NCI-H2171 (cell line): ENCODE data around the gene RFLNA.

Experiments used
- DNase-seq: peaks from one replicate; lab custom pipeline; 2025; lab: John Stamatoyannopoulos, UW

The RFLNA gene

DNA sequence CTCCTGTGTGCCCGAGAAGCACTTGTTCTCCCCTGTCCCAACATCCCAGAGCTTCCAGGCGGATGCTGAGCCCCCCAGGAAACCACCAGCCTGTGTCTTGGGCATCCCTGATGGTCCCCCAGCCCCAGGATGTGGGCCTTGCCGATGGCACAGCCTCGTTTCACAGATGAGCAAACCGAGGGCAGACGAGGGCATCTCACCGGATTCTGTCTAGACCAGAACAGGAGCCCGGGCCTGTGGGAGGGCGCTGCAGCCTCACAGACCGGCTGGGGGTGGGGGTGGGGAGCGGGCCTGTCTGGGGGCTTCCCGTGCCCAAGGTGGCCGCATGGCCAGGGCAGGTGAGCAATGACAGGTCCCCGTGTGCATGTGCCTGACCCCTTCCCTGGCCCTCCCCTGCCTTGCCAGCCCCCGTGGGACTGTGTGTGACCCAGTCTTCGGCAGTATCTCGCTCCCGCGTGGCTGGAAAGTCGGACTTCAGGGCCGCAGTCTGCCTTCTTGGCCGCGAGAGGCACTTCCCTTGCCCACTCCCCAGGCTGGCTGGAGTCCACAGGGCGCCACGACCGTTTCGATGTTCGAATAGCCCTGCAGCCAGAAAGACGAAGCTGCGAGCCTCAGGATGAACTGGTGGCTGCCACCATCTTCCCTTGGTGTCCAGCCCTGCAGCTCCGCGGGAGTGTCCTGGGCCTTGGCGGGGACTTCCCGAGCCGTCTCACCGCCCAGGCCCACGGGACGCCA, 8.9 kb downstream of the RFLNA start:
- DNase-seq = no peak

DNA sequence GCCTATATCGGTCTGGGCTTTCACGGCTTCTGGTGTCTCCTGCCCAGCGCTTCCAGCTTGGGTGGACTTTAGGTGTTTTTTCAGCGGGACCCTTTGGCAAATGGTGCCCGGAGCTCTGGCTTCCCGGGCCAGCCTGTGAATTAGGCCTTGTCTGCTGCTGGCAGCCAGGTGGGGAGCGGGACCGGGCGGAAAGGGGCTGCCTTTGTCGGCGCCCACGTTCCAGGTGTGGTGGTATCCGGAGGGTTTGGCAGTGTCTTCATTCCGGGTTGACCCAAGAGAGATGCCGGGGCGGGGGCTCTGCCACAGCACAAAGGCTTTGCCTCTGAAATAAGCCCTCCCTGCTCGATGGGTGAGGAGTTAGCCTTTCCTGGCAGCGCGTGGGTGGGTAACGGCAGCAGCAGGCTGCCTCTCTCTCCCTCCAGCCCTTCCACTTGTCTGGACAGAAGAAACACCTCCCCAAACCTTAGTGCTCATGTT, 9.5 kb downstream of the RFLNA start:
- no peak for DNase-seq

DNA sequence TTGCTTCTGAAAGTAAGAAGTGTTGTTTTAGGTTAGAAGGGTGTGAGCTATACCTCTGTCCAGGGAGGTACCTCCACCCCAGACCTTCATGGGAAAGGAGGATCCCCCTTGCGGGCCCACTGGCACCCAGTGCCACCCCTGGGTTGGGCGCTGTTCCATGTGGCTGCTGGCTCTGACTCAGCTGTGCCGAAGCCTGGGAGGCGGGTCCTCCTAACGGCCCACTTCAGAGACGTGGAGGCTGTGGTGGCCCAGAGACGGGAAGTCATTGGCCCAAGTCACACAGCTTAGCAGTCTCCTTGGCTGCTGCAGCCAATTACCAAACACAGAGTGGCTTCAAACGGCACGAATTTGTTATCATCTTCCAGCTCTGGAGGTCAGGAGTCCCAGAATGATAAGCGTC, 10.2 kb downstream of the RFLNA start:
- no peak for DNase-seq

DNA sequence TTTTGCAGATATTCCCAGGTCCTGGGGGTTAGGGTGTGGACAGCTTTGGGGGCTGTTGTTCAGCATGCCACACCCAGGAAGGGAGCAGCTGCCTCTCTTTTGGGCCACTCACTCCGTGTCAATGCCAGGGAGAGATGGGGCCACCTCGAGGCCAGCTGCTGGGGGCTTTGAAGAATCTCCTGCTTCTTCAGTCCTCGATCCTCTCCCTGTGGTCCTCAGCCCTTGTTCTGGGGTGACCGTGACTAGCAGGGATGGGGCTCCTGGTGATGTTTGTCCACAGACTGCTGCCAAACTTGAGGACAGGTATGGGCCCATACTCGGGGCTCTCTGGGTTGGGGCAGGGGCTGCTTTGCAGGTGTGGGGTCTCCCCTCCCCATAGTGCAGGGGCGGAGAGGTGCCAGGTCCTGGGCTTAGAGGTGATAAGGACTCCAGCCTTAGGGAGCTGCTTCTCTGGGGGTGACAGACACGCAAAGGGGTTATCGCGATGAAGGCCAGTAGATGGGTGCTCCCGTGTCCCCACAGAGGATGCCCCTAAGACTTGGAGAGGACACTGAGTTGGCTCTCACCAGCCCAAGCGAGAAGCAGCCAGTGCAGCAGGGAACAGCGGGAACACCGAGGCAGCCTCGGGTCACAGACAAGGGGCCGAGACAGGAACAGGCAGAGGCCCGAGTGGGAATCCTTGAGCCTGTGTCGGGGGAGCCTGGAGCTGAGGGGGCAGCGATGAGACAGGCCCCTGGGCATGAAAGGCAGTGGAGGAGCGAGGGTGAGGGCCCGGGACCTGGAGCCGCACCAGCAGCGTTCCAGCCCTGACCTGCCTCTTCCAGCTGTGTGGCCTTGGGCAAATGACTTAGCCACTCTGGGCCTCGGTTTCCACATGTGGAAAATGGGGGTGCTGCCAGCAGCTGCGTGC, 11.1 kb downstream of the RFLNA start:
- DNase-seq = no peak

DNA sequence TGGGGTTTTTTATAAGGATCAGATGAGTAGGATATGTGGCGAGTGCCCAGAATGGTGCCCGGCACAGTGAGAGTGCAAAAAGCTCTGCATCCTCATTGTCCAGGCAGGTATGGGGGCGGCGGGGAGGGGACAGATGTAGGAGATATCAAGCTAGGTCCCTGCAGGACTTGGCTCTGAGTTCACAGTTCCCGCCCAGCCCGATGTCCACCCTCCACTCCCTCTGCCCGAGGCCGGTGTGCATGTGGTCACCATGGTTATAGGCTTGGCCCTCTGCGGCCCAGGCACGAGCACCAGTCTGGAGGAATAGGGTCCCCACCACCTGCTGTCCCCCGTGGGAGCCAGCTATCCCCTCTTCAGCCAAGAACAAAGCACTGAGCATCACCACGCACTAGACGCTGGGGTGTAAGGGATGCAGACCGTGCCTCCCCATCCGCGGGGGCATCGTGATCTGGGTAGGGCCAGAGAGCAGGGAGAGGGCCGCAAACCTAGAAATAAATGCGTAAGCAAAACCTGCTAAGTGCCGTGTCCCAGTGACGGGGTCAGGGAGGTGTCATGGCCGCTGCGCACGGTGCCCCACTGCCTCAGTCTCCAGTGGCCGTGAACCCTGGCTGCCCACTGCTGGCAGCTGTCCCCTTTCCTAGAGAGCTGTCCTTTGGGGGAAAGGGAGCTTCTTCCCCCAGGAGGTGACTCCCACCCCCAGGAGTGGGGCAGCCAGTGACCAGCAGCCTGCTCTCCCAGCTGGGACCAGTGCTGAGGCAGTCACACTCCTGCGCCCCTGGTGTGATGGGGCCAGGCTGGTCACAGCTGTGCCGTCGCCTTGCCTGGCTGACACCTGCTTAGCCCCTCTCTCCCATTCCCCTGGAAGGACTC, 12.0 kb downstream of the RFLNA start:
- no peak for DNase-seq

DNA sequence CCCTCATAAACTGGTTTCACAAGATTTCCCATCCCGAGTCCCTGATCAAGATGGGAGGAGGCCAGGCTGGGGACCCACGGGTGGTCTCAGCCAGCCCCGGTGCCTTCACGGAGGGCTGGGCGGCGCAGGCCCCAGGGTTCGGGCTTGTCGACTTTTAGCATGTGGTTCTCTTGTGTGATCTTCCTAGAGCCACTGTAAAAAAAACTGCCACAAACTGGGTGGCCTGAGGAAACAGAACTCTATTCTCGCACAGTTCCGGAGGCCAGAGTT, 12.6 kb downstream of the RFLNA start:
- DNase-seq = no peak

DNA sequence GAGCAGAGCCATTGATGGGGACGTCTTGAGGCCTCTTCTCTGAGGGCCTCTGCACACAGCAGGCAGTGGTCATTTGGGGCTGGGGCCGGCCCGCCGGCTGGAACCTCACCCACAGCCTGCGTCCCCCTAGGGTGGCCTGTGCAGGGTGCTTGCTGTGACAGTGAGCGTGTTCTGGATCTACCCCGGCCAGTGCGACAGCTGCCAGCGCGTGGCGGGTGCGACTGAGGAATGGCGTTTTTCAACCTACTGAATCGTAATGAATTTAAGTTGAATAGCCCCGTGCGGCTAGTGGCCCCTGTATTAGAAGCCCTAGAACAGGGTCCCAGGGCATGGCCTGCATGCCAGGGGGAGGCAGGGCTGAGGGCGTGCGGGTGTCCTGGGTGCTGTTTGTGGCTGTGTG, 13.8 kb downstream of the RFLNA start:
- no peak for DNase-seq

DNA sequence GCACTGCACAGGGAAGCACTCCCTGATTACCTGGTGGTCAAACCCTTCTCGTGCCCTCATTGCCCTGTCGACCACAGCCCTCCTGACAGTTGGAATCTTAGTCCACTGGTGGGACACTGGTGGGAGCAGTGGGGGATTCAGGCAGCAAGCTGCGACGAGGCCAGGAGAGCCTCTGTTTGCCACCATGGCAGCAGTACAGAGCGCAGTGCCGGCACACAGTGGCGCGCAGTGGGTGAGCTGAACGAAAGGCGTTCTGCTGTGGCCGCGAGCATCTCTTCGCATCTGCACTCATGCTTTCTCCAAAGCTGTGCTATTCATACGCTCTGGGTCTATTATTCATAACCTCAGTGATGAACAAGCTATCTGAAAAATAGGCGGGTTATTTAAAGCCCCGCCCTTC, 14.3 kb downstream of the RFLNA start:
- DNase-seq = no peak

DNA sequence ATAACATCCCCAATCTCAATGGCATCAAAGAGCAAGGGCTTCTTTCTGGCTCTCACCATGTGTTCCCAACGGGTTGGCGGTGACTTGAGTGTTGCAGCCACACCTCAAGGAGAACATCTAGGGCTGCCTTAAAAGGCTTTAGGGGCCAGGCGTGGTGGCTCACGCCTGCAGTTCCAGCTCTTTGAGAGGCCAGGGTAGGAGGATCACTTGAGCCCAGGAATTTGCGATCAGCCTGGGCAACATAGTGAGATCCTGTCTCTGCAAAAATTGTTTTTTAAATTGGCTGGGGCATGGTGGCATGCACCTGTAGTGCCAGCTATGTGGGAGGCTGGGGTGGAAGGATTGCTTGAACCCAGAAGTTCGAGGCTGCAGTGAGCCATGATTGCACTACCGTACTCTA, 14.9 kb downstream of the RFLNA start:
- DNase-seq = no peak

DNA sequence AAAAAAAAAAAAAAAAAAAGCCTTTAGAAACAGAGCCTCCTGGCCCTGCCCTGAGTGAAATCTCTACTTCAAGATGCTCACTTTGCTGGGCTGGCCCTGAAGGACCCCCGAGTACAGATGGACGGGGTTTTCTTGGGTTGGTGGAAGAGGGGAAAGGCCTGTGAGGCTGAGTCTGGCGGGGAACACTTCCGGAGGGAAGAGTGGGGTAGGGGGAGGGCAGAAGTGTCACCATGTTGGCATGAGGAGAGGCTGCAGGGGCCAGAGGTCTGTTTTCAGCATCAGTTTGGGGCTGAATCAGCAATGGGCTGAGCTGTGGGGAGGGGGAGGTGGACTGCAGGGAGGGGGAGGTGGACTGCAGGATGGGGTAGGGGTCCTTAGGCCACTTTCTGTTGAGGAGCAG, 15.3 kb downstream of the RFLNA start:
- no peak for DNase-seq

DNA sequence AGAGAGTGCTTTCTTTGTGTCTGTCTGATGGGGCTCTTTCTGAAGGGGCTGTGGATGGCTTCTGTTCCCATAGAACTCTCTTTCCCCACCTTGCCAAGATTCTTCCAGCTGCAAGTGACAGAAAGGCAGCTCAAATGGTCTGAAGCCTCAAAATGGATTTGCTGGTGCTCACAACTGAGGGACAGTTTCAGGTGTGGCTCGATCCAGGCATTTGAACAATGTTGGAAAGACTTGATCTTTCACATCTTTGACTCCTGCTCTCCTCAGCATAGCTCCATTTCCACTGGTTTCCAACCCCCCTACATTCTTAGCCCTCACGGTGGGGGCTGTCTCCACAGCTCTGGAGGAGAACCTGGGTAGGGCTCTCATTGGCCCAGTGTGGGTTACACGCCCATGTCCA, 15.9 kb downstream of the RFLNA start:
- no peak for DNase-seq

DNA sequence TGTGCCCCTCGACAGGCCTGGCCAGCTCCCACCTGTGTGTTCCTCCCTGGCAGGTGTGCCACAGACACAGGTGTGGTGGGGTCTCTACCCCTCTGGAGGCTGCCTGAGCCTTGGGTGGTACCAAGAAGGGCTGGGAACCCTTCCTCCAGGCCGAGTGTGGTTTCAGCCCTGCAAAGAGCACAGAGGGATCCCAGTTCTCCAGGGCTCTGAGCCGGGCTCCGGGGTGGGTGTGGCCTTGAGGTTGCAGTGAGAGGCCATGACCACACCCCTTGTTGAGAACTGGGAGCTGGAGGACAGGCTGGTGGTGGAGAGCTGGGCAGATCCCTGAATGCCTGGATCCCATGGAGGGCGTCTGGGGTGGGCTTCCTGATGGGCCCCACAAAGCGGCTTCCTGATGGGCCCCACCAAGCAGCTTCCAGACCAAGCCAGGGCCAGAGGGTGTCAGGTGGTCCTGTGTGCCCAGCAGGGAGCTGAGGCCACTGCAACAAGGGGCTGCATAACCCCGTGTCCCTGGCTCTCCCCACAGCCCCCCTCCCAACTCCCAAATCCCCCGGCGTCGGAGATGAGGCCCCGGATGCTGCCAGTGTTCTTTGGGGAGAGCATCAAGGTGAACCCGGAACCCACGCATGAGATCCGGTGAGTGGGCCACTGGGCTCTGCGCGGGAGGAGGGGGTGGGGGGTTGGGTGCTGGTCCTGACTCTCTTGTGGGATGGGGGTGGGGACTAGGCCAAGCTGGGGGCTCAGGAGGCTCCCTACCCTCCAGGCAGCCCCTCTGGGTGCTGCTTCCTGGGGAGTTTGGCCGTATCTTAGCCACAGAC, 16.6 kb downstream of the RFLNA start:
- no peak for DNase-seq

DNA sequence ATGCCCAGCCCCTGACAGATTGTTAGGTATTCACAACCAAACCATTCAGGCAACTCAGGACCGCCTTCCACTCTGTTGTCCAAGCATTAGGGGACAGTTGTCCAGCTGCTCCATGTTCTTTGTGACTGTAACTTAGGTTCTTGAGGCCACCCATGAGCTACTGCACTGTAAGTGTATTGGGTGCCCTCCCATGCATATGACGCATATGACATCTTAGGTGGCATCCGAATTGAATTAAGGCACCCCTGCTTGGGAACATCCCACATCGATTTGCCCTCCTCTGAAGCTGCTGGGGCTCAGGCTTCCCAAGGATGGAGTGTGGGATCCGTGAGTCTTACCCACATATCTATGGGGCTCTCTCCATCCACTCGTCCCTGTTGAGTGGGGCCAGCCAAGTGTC, 17.7 kb downstream of the RFLNA start:
- DNase-seq = no peak

DNA sequence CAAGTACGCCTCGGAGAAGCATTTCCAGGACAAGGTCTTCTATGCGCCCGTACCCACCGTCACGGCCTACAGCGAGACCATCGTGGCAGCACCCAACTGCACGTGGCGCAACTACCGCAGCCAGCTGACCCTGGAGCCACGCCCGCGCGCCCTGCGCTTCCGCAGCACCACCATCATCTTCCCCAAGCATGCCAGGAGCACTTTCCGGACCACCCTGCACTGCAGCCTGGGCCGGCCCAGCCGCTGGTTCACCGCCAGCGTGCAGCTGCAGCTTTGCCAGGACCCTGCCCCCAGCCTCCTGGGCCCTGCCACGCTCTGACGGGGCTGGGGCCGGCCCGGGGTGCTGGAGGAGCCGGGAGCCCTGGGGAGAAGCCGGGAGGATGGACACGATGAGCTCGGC, 19.3 kb downstream of the RFLNA start:
- no peak for DNase-seq

DNA sequence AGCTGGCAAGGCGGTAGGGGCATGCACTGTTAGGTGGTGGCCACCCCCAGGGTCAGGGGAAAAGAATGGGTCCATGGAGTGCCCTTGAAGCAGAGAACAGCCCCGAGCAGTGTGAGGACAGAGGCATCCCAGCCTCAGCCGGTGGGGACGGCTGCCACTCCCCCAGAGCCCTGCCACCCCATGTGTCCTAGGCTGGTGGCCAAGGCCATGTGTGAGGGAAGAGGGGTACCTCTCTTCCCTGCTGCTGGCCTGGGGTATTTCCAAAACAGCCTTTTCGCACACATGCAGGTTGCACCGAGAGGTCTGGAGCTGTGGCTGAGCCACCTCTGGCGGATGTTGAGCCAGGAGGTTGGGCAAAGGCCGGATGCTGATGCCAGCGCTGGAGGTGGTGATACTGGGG, 19.9 kb downstream of the RFLNA start:
- DNase-seq = no peak

DNA sequence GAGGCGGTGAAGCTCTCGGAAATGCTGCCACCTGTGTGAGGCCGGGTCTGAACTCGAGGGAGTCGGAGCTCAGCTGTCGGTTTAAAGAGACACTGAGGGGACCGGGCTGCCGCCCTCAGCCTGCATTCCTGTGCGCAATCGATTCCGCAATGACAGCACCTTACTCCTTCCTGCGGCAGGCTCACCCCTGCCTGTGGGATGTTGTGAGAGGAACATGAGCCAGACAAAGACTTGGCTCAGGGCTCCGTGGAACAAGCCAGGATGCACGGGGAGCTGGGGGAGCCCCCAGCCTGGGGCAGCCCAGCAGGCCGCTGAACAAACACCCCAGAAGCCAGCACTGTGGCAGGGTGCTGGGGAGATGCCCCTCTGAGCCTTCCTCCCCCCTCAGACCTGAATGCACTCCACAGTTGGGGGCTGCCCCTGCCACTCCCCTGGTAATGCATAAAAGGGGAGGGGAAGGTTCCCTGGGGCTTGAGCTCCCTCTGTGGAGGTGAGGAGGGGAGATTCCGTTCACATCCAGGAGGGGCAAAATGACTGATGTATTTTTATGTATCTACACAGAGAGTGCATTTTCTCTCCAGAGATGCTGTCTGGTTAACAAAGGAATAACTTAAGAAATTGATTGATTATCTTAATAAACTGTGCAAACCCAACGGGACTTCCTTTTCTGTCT, 20.6 kb downstream of the RFLNA start:
- DNase-seq = no peak

DNA sequence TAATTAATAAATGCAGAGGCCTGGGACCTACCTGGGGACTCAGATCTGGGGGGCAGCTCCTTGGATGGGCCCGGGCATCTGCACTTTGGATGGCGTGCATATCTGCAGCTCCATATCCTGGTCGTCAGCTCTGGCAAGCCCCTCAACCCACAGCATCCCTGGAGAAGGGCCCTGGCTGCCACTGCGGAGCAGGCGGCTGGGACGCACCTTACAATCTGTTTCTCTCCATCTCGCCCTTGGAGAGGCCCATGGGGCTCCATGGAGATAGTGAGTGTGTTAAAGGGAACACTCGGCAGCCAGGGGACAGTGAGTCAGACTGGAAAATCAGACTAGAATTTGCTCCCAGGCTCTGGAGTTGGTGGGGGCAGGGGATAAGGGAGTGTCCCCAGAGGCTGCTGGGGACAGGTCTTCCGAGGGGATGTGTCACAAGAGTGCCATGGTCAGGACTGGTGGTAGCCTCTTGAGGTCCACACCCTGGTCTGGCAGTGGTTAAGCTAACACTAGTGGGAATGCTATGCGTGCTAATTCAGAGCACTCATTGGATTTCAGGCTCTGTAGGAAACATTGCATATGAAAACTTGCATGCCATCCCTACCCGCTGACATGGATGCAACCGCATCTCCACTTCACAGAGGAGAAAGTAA, 21.5 kb downstream of the RFLNA start:
- no peak for DNase-seq

DNA sequence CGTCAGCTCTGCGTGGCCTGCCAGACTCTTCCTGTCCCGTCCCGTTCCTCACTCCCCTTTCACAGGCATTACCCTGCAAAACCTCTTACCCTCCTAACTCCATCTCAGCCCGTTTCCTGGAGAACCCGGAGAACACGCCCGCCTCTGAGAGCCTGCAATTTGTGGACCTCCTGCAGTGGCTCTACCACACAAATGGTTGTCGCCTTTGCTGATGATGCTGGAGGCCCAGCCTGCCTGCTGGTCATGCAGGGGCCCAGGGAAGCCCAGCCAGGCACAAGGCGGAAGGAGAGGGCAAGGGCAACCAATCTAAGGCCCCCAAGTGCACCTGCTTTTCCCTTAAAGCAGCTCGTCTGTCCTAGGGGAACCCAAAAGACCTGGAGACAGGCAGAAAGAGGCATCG, 22.5 kb downstream of the RFLNA start:
- DNase-seq = no peak

DNA sequence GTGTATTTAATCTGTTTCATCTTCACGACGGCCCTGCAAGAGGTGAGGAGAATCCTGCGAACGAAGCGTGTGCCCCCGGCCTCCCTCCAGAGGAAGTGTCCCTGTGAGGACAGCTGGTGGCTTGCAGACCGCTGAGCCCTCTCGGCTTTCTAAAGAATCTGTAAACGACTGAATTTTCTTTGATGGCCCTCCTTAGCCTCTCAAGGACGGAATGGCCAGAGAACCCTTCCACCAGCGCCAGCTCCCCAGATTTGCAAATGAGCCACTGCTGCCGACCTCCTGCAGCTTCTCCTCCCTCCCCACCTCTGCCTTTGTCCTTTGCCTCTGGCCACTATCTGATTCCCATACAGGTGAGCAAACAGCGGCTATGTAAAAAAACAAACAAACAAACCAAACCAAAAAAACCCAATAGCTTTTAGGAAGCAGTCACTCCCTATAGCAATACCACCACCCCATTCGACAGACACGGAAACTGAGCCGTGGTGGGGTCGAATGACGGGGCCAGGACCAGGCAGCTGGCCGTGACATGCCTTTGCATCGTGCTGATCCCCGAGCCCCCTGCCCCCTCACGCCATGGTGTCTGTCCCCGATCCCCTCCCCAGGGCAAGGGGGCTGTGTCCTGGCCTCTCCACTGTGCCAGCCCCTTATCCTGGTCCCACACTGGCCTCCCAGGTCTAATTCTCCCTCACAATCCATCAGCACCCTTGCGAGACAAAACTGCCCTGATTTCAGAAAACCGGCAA, 23.6 kb downstream of the RFLNA start:
- no peak for DNase-seq
